Measurements from ENCODE around the gene FAR2.
"Not testable (repeated sequence)": the region's sequence is repeated elsewhere in the genome, so short reads cannot be mapped to it uniquely, and the experiment has no call there.

The FAR2 gene

GRCh38 chr12:29380536-29381523 lies 231.8 kb downstream of the FAR2 start, which contains the start of gene ERGIC2:
Gene ERGIC2, minus strand, starts transcription at chr12:29381172. Its CDS starts 9,539 bp downstream, at chr12:29371633.
- peak; percentile 93 for DNase-seq
- peak within 1 kb of the TSS; percentile 87 for H3K27ac ChIP-seq
- no peak for TF ChIP-seq CTCF (IDR thresholded peaks at IDR 0.05; ENCODE audit: low read depth, low read length)
- no peaks in the 10 kb centered on the region for H3K27me3 ChIP-seq (ENCODE audit: insufficient read depth, low read depth, severe bottlenecking)
- H3K36me3 ChIP-seq: peaks cover 16% of the 10 kb centered on the region; the same call in 1 of the 2 replicates
- no peaks in the 10 kb centered on the region for H3K9me3 ChIP-seq (ENCODE audit: severe bottlenecking)
- H3K4me3 ChIP-seq (ENCODE audit: low read depth, low read length): peak within 1 kb of the TSS; percentile 85

GRCh38 chr12:29382251-29382650 lies 233.2 kb downstream of the FAR2 start:
- DNase-seq: no peak
- no peaks in the 10 kb centered on the region for H3K9me3 ChIP-seq (ENCODE audit: severe bottlenecking)

GRCh38 chr12:29385194-29385593 lies 236.1 kb downstream of the FAR2 start:
- H3K36me3 ChIP-seq; H3K27ac ChIP-seq; H3K4me3 ChIP-seq (ENCODE audit: low read depth, low read length); H3K9me3 ChIP-seq (ENCODE audit: severe bottlenecking); DNase-seq; H3K27me3 ChIP-seq (ENCODE audit: insufficient read depth, low read depth, severe bottlenecking): not testable (repeated sequence)

More at GRCh38 chr12:29382251-29382650, 233.2 kb downstream of the FAR2 start:
- H3K36me3 ChIP-seq: peaks cover 14% of the 10 kb centered on the region; the same call in 1 of the 2 replicates
- no peaks in the 10 kb centered on the region for H3K27me3 ChIP-seq (ENCODE audit: insufficient read depth, low read depth, severe bottlenecking)
- H3K27ac ChIP-seq: no peak overlapping the region
- H3K4me3 ChIP-seq (ENCODE audit: low read depth, low read length): no peak overlapping the region
- no peak for TF ChIP-seq CTCF (IDR thresholded peaks at IDR 0.05; ENCODE audit: low read depth, low read length)
